Common myeloid progenitor, CD34-positive (primary cell): ENCODE measurements around the gene CSNK1G1.

ENCODE experiments used
- CTCF ChIA-PET: fragments of 350-600 bp; sonication (Branson Sonifier 250); formaldehyde crosslinking; loops from one replicate; lab custom pipeline; 2021; ENCODE audit warnings: antibody characterized with exemption; lab: Charles Lee
- POLR2A ChIA-PET: fragments of 350-600 bp; sonication (Branson Sonifier 250); formaldehyde crosslinking; loops from one replicate; lab custom pipeline; 2021; ENCODE audit warnings: antibody characterized with exemption; lab: Charles Lee
- DNase-seq, 3 donors: peaks; one replicate each; pipeline versions ENCODE4 v3.0.0 to v3.0.0-alpha.2; 2013
- H3K27ac ChIP-seq, 2 experiments: 1 replicate in 1 of 2; 2 replicates in 1 of 2; pipeline ENCODE4 v1.7.0; 2013; ENCODE audit warnings: inconsistent platforms in 2 of 2, low read length in 2 of 2, mild to moderate bottlenecking in 2 of 2, low read depth in 1 of 2, moderate library complexity in 1 of 2; ENCODE audit not compliant: severe bottlenecking in 2 of 2, insufficient read depth in 1 of 2, poor library complexity in 1 of 2
- H3K27me3 ChIP-seq, 5 experiments: replicated peaks in 2 of 5; 1 replicate in 3 of 5; 2 replicates in 2 of 5; pipeline versions ENCODE4 v1.6.1 to v1.7.0; 2013; ENCODE audit warnings: low read length in 4 of 5, mild to moderate bottlenecking in 2 of 5, moderate library complexity in 2 of 5, inconsistent platforms in 1 of 5; ENCODE audit not compliant: insufficient read depth in 5 of 5, control insufficient read depth in 4 of 5
- H3K36me3 ChIP-seq, 4 experiments: 1 replicate in 2 of 4; 2 replicates in 2 of 4; pipeline versions ENCODE4 v1.6.1 to v1.7.0; 2013; ENCODE audit warnings: low read length in 3 of 4, control low read depth in 1 of 4, mild to moderate bottlenecking in 1 of 4; ENCODE audit not compliant: control insufficient read depth in 4 of 4, insufficient read depth in 4 of 4
- H3K4me1 ChIP-seq, 4 experiments: 1 replicate in 3 of 4; 2 replicates in 1 of 4; pipeline versions ENCODE4 v1.6.1 to v1.7.1; 2013; ENCODE audit warnings: low read length in 3 of 4, mild to moderate bottlenecking in 3 of 4, control low read depth in 1 of 4, inconsistent platforms in 1 of 4, moderate library complexity in 1 of 4; ENCODE audit not compliant: control insufficient read depth in 4 of 4, insufficient read depth in 4 of 4; ENCODE audit errors: control extremely low read depth in 1 of 4
- H3K4me3 ChIP-seq, 7 experiments: 1 replicate in 4 of 7; 2 replicates in 3 of 7; pipeline versions ENCODE4 v1.5.1 to v1.7.0; 2013; ENCODE audit warnings: mild to moderate bottlenecking in 7 of 7, low read length in 6 of 7, moderate library complexity in 6 of 7, inconsistent platforms in 2 of 7, low read depth in 2 of 7, control low read depth in 1 of 7; ENCODE audit not compliant: insufficient read depth in 4 of 7, control insufficient read depth in 1 of 7; ENCODE audit errors: extremely low read depth in 1 of 7
- H3K9me3 ChIP-seq, 5 experiments: 1 replicate in 4 of 5; 2 replicates in 1 of 5; pipeline versions ENCODE4 v1.6.1 to v1.7.1; 2013; ENCODE audit warnings: low read length in 4 of 5, mild to moderate bottlenecking in 2 of 5, inconsistent platforms in 1 of 5, low read depth in 1 of 5, moderate library complexity in 1 of 5; ENCODE audit not compliant: control insufficient read depth in 4 of 5, insufficient read depth in 2 of 5; ENCODE audit errors: control extremely low read depth in 1 of 5
- WGBS: methylation state at CpG from one replicate; pipeline ENCODE4 v1.1.5; 2013; ENCODE audit not compliant: insufficient coverage; 5-methylcytosine and 5-hydroxymethylcytosine counted together

CSNK1G1 gene

DNA sequence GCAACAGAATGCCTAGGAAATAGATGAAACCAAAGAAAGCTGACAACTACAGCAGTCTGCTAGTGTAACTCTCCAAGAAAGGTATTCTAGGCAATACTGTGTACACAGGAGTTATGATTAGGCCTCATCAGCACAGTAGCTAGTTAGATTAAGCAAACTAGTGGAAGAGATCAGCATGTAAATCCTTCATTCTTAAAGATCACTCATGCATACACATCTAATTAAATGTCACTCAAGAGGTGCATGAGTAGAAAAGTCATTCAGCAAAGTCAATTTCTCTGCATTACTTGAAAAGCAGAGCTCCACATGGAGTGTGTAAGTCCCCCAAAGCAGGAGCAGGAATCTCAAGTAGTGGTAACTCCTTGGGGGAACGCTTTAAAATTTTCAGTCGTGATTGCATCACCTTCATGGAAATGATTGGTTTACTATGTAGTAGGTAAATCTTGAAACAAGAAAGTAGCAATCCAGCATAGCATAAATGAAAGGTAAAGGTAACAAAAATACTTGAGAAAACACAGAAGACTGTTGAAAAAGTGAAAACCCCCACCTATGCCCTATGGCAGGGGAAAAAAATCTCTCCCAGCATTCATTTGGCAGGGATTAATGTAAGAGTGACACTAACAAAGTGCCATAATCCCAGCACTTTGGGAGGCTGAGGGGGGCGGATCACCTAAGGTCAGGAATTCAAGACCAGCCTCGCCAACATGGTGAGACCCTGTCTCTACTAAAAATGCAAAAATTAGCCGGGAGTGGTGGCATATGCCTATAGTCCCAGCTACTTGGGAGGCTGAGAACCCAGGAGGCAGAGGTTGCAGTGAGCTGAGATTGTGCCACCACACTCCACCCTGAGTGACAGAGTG, 163.8 kb downstream of the CSNK1G1 start:
- ChIA-PET CTCF (no interaction called here), POLR2A (interaction anchor here (0.6 kb wide), 1 partner anchor 91 kb away, joined by 3 read pairs; no protein-coding TSS in a partner anchor)
- H3K27ac ChIP-seq: no peak overlapping the region
- no peaks in the 10 kb centered on the region for H3K9me3 ChIP-seq
- no peaks in the 10 kb centered on the region for H3K4me1 ChIP-seq
- H3K4me3 ChIP-seq: no peak overlapping the region
- WGBS: 97% methylated on average over 4 of the region's 5 CpGs
- no peak for DNase-seq
- peaks cover 5 to 15% (median 9%) of the 10 kb centered on the region in 4 experiments for H3K36me3 ChIP-seq
- H3K27me3 ChIP-seq: no peaks in the 10 kb centered on the region

DNA sequence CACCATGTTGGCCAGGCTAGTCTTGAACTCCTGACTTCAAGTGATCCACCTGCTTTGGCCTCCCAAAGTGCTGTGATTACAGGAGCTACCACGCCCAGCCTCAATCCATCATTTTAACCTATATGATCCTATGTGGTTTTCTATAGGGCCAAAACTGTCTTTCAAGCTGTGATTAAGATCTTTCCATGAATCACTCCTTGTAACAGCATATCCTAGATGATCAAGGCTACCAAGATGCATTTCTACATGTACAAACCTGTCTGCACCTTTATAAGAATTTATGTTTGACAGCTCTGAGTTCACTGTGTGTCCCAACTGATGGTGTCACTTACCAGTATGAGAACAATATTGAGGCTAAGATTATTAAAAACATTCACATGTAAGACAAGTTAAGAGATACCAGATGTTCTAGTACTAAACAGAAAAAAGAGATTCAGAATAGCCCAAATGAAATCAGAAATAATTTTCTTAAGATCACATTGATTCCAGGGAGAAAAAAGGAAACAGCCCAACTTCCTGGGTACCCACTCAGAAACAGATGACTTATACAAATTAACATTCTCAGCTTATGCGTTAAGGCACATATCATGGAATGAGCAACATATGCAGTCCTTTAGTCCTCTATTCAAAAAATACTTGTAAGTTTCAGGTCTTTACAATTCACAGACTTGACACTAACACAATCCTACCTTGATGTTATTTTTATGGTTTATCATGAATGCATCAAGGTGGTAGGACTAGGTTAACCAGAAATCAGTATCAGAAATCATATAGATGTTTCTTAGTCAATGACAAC, 168.4 kb downstream of the CSNK1G1 start:
- ChIA-PET POLR2A (no interaction called here), CTCF (interaction anchor here (1.0 to 2.1 kb wide), 2 partner anchors 10 to 24 kb away, joined by 3 to 5 read pairs; no protein-coding TSS in a partner anchor)
- Histone ChIP-seq H3K36me3 (peaks cover 2 to 14% (median 6%) of the 10 kb centered on the region in 4 experiments), H3K27me3 (no peaks in the 10 kb centered on the region), H3K9me3 (no peaks in the 10 kb centered on the region), H3K27ac (no peak overlapping the region), H3K4me3 (no peak overlapping the region), H3K4me1 (no peaks in the 10 kb centered on the region)
- DNase-seq: no peak
- WGBS: 100% methylated on average over 1 of the region's 2 CpGs

DNA sequence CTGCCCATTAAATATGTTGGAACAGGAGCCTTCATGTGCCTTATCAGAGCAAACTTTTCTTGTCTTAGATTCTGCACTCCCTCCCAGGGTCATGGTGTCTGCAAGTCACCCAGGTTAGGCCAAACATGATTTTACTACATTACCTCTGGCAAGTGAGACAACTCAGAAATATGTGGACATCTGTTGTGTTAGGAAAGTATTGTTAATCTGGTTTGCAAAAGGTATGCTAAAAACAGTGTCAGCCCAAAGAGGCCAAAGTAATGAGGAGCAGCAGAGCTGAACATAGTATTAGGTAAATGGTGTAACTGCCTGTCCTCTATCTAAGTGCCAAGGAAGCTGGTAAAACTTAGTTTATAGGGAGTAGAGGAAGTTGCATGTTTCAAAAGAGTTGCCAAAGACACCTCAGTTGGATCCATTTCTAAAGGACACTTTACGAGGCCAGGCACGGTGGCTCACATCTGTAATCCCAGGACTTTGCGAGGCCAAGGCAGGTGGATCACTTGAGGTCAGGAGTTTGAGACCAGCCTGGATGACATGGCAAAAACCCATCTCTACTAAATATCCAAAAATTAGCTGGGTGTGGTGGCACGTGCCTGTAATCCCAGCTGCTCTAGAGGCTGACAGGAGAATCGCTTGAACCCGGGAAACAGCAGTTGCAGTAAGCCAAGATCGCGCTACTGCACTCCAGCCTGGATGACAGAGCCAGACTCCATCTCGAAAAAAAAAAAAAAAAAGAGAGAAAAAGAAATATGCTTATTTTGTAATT, 170.6 kb downstream of the CSNK1G1 start:
- ChIA-PET POLR2A (no interaction called here), CTCF (interaction anchor here (1.4 to 2.1 kb wide), 2 partner anchors 8 to 9 kb away, joined by 5 read pairs; no protein-coding TSS in a partner anchor)
- no peak for DNase-seq
- H3K27me3 ChIP-seq: no peaks in the 10 kb centered on the region
- WGBS: 100% methylated on average over 4 of the region's 9 CpGs
- peaks cover 2 to 16% (median 8%) of the 10 kb centered on the region in 4 experiments for H3K36me3 ChIP-seq
- H3K9me3 ChIP-seq: no peaks in the 10 kb centered on the region
- peaks cover 0 to 11% (median 6%) of the 10 kb centered on the region in 4 experiments for H3K4me1 ChIP-seq
- H3K4me3 ChIP-seq: no peak overlapping the region
- H3K27ac ChIP-seq: no peak overlapping the region

DNA sequence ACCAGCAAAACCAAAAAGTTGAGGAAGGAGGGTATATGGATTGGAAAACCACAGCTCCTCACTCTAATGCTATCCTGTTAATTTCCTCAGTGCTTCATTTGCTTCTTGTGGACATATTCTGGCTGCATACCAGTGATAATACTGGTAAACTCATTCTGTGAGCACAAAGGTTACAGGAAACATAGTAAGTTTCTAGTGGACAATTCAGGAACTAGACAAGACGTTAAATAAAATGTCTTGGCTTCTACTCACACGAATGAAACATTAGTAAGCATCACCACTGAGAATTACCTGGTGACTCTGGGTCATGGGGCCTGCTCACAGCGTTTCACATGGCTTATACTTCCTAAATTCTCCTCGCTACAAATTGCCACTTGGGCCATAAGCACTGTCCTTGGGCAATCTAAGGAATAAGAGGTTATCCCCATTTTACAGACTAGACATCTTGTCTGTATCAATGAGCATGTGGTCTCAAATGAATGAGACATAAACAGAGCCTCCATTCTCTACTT, 173.1 kb downstream of the CSNK1G1 start:
- ChIA-PET CTCF (no interaction called here), POLR2A (no interaction called here)
- Histone ChIP-seq H3K36me3 (peaks cover 5 to 25% (median 16%) of the 10 kb centered on the region in 4 experiments), H3K4me3 (no peak overlapping the region), H3K9me3 (no peaks in the 10 kb centered on the region), H3K27ac (no peak overlapping the region), H3K27me3 (no peaks in the 10 kb centered on the region), H3K4me1 (peaks cover 0 to 11% (median 6%) of the 10 kb centered on the region in 4 experiments)
- WGBS: 97% methylated on average over 3 of the region's 4 CpGs
- DNase-seq: no peak

DNA sequence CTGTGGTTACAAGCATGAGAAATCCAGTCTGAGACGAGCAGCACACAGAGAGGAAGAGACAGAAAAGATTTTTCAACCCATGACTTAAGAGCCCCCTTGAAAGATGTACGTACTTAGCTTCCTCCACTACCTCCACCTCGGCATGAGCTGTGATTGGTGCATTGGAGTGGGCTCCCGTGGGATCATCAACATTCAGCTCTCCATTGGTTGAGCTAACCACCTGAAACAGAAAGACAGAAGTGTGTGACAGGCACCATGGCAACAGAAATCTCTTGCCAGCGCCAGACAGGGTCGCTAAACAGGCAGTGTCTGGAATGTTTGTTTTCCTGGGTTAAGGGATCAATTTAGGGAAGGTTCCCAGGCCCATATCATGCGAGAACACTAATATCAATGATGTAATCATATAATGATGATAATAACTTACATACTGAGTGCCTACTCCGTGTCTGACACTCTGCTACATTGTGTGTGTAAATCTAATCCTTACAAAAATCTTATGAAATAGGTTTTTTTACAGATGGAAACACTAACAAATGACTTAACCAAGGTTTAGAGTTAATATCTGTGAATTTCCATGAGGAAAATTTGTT, 175.6 kb downstream of the CSNK1G1 start:
- no peaks in the 10 kb centered on the region for H3K27me3 ChIP-seq
- peaks cover 8 to 31% (median 22%) of the 10 kb centered on the region in 4 experiments for H3K36me3 ChIP-seq
- ChIA-PET CTCF (no interaction called here), POLR2A (interaction anchor here (1.5 kb wide), 1 partner anchor 17 kb away, joined by 3 read pairs; the partner anchor contains the start of gene PPIB)
- H3K4me3 ChIP-seq: no peak overlapping the region
- DNase-seq: peak in 1 of 3 donors; percentile 27
- WGBS: 83% methylated on average over 4 of the region's 8 CpGs
- H3K9me3 ChIP-seq: no peaks in the 10 kb centered on the region
- H3K27ac ChIP-seq: no peak overlapping the region
- H3K4me1 ChIP-seq: peaks cover 0 to 11% (median 6%) of the 10 kb centered on the region in 4 experiments
